Pulmonary artery endothelial cell (primary cell): ENCODE data around the gene CELF6. TPM values are rescaled to one million over a fixed set of nuclear protein-coding genes. Genes with fewer than 3 reads are reported as not detected.

Experiments
- DNase-seq: peaks from one replicate; pipeline ENCODE4 v3.0.0-alpha.2; 2011; ENCODE audit warnings: low read depth, low spot score
- total RNA-seq: library from RNA; depleted of rRNA; stranded (reverse); fragments of >200 nt; gene quantifications from 2 replicates; pipeline ENCODE4 v1.2.3, GENCODE V29; 2014

The CELF6 gene
- not detected in 2 replicates for total RNA-seq

- peak; percentile 43 for DNase-seq
These were observed at the start of gene CELF6 for GRCh38 chr15:72319985-72320671. Gene CELF6 (minus strand): TSS chr15:72320157. CDS start chr15:72319874, 283 bp downstream.

- DNase-seq: no peak
These were observed 48.9 kb upstream of the CELF6 start for GRCh38 chr15:72368899-72369298.

DNA sequence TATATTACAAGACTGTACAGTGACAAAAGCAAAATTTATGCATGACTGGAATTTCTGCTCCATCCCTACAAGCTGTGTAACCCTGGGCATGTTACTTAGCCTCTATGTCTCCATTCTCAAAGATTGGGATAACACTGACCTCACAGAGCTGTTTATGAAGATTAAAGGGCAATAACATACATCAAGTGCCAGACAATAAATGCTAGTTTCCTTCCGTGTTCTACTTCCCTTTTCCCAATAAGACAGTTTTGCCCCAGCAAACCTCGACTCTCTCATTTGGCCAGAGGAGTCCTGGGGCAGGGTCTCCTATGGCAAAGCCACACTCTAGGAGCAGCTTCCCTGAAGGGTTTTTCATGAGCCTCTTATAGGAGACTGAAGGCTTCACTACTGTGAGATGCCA is 48.4 kb upstream of the CELF6 start:
- no peak for DNase-seq

DNA sequence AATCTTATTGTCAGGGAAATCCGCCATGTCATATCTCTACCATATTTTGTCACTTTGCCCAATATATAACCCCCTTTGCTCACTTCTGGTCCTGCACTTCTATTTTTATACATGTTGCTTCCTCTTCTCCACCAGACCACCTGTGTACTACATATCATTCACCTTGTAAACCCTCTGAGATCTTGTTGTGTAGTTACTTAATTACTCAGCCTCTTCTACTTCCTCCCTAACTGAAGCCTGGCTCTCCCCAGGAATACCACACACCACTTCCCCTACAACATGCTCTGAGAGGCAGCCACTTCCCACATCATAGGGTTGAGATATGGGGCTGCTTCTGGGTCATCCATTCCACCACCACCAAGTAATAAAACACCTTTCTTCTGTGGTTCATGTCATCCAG is 45.9 kb upstream of the CELF6 start:
- no peak for DNase-seq

GRCh38 chr15:72361176-72361575 is 41.2 kb upstream of the CELF6 start:
- no peak for DNase-seq

- no peak for DNase-seq
These were observed 38.8 kb upstream of the CELF6 start for GRCh38 chr15:72358650-72359171.

GRCh38 chr15:72358121-72358520 is 38.2 kb upstream of the CELF6 start:
- no peak for DNase-seq

DNA sequence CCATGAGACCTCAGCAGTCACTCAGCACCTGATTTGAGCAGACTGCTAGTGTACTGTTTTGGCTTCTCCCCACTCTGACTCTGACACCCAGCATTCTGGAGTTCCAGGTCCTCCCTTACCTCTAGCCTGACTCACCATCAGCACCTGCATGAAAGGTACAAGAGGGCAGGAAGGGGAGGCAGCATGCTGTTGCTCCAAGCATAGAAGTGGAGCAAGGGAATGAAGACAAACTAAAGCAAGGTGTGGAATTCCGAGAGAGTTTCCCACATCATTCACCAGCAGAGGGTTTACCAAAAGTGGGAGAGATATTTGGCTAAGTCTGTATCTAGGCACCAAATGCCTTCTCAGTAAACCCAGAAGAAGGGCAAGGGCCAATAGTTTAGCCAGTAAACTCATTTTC is 34.5 kb upstream of the CELF6 start:
- no peak for DNase-seq

DNA sequence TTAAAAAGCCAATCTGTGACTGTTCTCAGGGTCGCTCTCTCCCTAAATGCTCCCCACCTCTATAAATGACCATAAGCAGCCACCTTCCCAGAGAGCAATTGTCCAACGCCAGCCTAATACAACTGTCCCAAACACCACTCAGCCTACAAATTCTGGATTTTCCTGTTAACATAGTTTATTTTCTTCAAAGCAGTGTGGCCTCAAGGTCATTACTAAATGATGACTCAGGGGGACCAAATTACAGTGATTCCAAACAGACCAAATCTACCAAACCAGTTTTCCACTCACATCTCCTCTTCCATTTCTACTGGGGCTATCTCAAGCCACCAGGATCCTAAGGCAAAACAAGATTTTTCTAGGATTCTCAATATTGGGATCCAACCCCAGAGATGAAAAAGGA is 33.3 kb upstream of the CELF6 start:
- DNase-seq: no peak

GRCh38 chr15:72345806-72346205 is 25.8 kb upstream of the CELF6 start:
- no peak for DNase-seq

DNA sequence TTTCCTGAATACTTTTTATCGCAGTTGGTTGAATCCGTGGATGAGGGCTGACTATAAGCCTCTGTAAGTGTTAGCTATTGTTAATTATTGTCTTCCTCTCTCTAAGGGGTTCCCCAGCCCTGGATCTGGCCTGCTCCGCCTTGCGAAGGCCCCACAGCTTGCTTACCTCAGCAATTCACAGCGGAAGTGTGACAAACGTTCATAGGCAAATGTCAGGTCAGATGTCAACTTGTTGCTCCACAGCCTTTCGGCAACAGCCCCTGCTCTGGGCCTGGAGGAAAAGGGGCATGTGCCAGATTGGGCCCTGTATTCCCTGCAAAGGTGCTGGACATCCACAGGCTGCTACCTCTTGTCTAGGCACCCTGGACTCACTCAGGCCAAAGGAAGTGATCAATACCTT is 25.3 kb upstream of the CELF6 start:
- no peak for DNase-seq

- no peak for DNase-seq
These were observed 24.6 kb upstream of the CELF6 start for GRCh38 chr15:72344602-72345001.

DNA sequence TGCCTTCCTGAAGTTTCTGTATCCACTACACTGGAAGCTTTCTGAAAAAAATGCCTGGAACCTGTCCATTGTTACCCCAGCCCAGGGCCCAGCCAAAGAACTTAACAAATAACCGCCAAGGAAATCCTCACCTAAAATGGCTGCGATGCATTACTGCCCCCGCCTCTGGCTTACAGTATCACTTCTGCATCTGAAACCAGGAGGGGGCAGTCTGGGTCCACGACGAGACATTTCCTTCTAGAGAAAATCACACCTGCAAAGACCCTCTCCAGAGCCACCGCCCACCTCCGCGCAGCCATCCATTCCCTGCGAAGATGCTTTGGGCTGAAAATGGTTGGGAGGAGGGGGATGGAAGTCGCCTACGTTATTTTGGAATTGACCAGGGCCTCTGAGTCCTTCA is 22.4 kb upstream of the CELF6 start:
- DNase-seq: no peak

- no peak for DNase-seq
These were observed 21.4 kb upstream of the CELF6 start for GRCh38 chr15:72341361-72341760.

DNA sequence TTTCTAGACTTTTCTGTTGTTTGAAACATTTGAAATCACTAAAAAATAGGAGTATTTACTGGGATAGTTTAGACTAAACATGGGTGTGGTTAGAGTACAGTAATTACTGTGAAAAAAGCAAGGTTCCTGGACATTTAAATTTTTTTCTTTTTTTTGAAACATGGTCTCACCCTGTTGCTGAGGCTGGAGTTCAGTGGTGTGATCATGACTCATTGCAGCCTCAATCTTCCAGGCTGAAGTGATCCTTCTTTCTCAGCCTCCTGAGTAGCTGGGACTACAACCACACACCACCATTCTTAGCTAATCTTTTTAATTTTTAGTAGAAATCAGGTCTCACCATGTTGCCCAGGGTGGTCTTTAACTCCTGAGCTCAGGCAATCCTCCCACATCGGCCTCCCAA is 20.4 kb upstream of the CELF6 start:
- DNase-seq: no peak

DNA sequence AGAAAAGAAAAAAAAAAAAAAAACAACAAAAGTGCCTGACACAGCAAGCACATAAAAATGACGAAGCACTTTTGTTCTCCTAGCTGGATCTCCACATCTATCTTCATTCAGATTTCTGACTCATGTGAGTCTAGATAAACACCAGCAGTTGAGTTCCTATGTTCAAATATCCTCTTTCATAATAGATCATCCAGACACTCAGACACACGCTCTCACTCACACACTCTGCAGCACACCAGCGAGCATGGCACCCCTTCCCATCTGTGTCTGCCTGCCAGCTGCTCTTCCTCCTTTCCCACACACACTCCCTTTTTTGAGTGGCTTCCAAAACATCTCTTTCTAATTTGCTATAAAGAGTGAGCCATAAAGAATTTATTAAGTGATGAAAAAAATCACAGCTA is 19.8 kb upstream of the CELF6 start:
- DNase-seq: peak; percentile 33

GRCh38 chr15:72338617-72339321 is 18.8 kb upstream of the CELF6 start:
- DNase-seq: no peak

DNA sequence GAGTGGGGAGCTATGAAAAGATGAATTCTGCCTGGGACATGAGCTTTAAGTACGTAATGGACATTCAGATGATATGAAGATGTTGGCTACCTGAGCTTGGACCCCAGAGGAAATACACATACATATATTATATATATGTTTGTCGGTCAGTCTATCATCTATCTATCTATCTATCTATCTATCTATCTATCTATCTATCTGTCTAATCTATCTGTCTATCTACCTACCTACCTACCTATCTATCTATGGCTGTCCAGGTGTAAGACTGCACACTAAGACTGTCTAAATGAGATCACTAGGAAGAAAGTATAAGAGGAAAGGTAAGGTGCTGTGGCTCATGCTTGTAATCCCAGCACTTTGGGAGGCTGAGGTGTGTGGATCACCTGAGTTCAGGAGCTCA is 18.2 kb upstream of the CELF6 start:
- no peak for DNase-seq

GRCh38 chr15:72334842-72335241 is 14.9 kb upstream of the CELF6 start:
- DNase-seq: no peak

DNA sequence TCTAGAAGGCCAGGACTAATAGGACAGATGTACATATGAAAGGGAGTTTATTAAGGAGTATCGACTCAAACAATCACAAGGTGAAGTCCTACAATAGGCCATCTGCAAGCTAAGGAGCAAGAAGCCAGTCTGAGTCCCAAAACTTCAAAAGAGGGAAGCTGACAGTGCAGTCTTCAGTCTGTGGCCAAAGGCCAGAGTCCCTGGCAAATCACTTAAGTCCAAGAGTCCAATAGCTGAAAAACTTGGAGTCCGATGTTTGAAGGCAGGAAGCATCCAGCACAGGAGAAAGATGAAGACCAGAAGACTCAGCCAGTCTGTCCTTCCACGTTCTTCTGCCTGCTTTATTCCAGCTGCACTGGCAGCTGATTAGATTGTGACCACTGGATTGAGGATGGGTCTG is 11.1 kb upstream of the CELF6 start:
- DNase-seq: no peak

DNA sequence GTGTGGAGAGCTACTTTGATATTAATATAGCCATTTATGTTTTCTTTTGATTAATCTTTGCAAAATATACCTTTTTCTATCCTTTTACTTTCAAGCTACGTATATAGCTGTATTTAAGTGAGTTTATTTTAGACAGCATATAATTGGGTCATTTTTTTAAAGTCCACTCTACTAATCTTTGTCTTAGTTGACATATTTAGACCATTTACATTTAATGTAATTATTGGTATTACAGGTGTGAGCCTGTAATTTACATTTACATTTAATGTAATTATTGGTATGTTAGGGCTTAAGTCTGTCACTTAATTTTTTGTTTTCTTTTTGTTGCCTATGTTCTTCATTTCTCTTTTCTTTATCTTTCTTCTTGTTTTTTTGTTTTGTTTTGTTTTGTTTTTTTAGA is 3.8 kb upstream of the CELF6 start:
- no peak for DNase-seq

- DNase-seq: no peak
These were observed 485 bp downstream of the CELF6 start for GRCh38 chr15:72319360-72319984.
